ENCODE data around the gene KRT82.

DNA sequence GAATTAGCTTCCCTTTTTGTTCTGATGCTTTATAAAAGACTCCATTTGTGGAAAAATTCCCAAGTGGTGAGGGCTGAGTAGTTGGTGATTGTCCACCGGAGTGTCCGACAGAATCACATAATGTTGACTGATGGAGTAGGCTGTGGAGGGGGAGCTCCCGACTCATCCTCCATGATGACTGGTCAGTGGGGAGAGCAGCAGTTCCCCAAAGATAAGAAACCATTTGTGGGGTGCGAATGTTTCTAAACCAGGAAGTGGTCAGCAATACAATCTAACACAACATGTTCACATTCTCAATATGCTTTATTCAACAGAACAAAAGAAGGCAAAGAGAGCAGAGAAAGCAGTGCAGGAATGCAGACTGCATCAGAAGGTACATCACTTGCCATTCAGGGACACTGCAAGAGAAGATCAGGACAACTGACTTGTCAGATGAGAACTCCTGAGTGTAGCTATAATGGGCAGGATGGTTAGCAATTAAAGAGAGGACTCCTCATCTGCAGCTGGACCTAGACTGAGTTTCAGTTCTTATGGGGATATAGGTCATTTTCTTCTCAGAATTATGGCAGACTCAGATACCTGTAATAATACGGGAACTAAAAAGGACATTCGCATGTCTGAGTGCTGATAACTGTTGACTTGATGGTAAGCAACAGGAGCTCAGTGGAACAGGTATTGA lies 40.4 kb upstream of the KRT82 start:
- no peak for TF ChIP-seq POLR2AphosphoS5 (IDR thresholded peaks at IDR 0.05)
- no peak for TF ChIP-seq POLR2A (IDR thresholded peaks at IDR 0.05)
- TF ChIP-seq, protein P1, sequence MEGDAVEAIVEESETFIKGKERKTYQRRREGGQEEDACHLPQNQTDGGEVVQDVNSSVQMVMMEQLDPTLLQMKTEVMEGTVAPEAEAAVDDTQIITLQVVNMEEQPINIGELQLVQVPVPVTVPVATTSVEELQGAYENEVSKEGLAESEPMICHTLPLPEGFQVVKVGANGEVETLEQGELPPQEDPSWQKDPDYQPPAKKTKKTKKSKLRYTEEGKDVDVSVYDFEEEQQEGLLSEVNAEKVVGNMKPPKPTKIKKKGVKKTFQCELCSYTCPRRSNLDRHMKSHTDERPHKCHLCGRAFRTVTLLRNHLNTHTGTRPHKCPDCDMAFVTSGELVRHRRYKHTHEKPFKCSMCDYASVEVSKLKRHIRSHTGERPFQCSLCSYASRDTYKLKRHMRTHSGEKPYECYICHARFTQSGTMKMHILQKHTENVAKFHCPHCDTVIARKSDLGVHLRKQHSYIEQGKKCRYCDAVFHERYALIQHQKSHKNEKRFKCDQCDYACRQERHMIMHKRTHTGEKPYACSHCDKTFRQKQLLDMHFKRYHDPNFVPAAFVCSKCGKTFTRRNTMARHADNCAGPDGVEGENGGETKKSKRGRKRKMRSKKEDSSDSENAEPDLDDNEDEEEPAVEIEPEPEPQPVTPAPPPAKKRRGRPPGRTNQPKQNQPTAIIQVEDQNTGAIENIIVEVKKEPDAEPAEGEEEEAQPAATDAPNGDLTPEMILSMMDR (IDR thresholded peaks at IDR 0.05) = no peak

All from prostate gland (tissue), 2 donors.